ES-I3 (cell line): Measurements from ENCODE around the gene SLC1A4.
"Not testable (repeated sequence)": the region's sequence is repeated elsewhere in the genome, so short reads cannot be mapped to it uniquely, and the experiment has no call there.

Source experiments
- H3K36me3 ChIP-seq: 2 replicates; pipeline ENCODE4 v1.6.1; 2013; ENCODE audit warnings: mild to moderate bottlenecking, low read length, control low read depth, moderate library complexity; ENCODE audit not compliant: insufficient read depth
- H3K4me1 ChIP-seq: 2 replicates; pipeline ENCODE4 v1.6.1; 2013; ENCODE audit warnings: mild to moderate bottlenecking, control low read depth, low read length; ENCODE audit not compliant: insufficient read depth
- H3K9ac ChIP-seq: 2 replicates; pipeline ENCODE4 v1.6.1; 2013; ENCODE audit warnings: low read depth, mild to moderate bottlenecking, low read length, moderate library complexity
- H3K9me3 ChIP-seq: 2 replicates; pipeline ENCODE4 v1.6.1; 2013; ENCODE audit warnings: mild to moderate bottlenecking, low read length, moderate library complexity; ENCODE audit not compliant: control insufficient read depth, insufficient read depth

SLC1A4 gene

GRCh38 chr2:65032019-65032975, 43.1 kb downstream of the SLC1A4 start:
- H3K4me1 ChIP-seq = peaks cover 23% of the 10 kb centered on the region
- no peak overlapping the region for H3K9ac ChIP-seq
- H3K36me3 ChIP-seq = no peaks in the 10 kb centered on the region
- no peaks in the 10 kb centered on the region for H3K9me3 ChIP-seq

GRCh38 chr2:65033178-65033577, 44.0 kb downstream of the SLC1A4 start:
- H3K36me3 ChIP-seq = no peaks in the 10 kb centered on the region
- H3K9ac ChIP-seq = no peak overlapping the region
- no peaks in the 10 kb centered on the region for H3K9me3 ChIP-seq
- H3K4me1 ChIP-seq = peaks cover 23% of the 10 kb centered on the region

- H3K36me3 ChIP-seq, H3K9me3 ChIP-seq, H3K9ac ChIP-seq: not testable (repeated sequence)
- peaks cover 23% of the 10 kb centered on the region for H3K4me1 ChIP-seq
Observed at GRCh38 chr2:65033667-65034066, 44.5 kb downstream of the SLC1A4 start.

DNA sequence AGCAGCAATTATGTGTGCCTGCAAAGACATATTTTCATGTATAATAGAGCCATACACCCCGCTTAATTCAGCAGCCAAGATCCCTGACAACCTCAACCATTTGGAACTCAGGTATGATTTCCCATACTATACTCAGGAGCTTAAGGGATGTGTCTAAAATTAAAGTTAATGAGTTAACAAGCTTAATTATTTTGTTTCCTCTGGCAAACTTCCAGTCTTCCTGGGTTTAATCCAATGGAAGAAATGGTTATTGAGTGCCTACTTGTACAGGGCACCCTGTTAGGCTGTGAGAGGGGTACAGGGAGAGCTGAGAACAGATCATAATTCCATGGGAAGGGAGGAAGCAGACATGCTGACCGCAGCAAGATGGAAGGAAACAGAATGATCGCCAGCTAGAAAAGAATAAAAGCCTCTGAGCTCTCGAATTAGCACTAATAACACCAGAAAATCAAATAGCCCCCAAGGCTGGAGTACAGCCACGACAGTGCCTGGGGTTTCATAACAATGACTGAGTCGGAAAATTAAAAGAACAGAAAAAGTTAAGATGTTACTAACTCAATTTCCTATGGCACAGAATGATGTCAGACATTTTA, 46.2 kb downstream of the SLC1A4 start:
- Histone ChIP-seq H3K9me3 (no peaks in the 10 kb centered on the region), H3K9ac (no peak overlapping the region), H3K36me3 (no peaks in the 10 kb centered on the region), H3K4me1 (peaks cover 23% of the 10 kb centered on the region)

DNA sequence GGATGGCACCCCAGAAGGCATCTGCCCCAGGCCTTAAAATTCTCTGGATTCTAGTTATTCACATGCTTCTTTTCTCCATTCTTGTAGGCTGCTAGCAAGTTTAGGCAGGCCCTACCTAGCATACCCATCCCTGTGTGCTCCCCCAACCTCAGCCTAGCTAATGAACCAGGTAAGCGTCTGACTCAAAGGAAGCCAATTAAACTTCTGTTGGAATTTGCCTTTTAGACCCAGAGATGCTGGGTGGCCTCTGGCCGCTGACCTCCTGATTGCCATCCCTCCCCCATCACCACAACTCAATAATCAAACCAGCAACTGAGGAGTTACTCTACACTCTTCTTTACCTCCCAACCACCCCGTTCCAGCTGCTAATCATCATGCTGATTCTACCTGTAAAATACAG, 48.0 kb downstream of the SLC1A4 start:
- Histone ChIP-seq H3K36me3 (no peaks in the 10 kb centered on the region), H3K4me1 (peaks cover 6% of the 10 kb centered on the region; the same call in 1 of the 2 replicates), H3K9ac (no peak overlapping the region), H3K9me3 (no peaks in the 10 kb centered on the region)

- no peak overlapping the region for H3K9ac ChIP-seq
- H3K36me3 ChIP-seq = peaks cover 5% of the 10 kb centered on the region; the same call in 1 of the 2 replicates
- peaks cover 7% of the 10 kb centered on the region for H3K9me3 ChIP-seq
- no peaks in the 10 kb centered on the region for H3K4me1 ChIP-seq
Observed at GRCh38 chr2:65039640-65040039, 50.4 kb downstream of the SLC1A4 start.

DNA sequence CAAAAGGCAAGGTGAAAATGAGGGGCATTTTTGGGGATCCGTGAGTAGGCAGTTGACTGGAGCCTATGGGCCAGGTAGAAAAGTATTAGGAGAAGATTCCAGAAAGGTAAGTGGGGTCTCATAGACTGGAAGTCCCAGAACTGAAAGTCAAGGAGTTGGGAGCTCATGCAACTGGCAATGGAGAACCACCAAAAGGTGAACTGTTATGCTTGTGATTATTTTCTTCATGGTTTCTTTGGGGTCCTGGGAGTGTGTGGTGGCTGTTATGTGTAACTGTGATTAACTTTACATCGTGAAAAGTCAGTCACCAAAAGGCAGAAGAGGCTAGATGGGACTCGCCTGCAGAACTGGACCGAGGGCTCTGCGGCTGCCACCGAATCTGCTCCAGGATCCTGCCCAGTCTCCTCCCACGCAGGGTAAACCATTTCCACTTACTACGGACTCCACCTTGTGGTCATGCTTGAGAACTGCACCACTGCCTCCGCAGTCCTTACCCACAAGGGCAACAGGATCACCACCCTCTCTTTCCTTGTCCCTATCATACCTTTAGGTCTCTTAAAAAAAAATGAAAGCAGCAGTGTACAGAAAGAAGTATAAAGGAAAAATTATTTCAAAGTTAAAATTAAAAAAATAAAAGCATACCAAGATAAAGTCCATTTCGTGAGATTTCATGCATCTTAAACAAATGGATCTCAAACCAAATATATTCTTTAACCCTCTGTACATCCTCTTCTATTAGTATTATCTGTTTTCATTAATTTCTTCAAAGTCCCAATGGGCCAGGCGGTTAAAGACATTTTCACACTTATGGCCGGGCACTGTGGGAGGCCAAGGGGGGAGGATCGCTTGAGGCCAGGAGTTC, 51.4 kb downstream of the SLC1A4 start:
- Histone ChIP-seq H3K36me3 (peaks cover 5% of the 10 kb centered on the region; the same call in 1 of the 2 replicates), H3K9me3 (peaks cover 11% of the 10 kb centered on the region), H3K4me1 (0 out of 2 replicates have a peak, but pooled peaks cover 3% of the 10 kb centered on the region), H3K9ac (no peak overlapping the region)

DNA sequence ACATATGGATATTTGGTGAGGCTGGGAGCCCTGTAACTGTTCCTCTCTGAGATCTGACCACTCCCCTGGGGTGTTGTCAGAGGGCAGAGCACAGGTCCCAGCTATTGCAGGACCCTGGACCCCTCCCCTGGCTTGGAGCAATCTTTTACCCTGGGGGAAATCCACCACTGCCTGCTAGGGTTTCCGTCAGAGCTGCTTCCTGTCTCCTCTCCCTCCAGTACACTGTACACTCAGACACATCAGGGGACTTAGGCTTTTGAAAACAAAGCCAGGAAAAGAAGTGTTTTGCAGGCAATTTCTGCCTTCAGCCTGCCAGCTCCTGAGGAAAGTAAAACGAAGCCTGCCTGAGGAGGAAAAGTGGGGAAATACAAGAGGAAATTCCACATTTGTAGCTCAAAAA, 53.8 kb downstream of the SLC1A4 start:
- H3K9ac ChIP-seq = no peak overlapping the region
- H3K36me3 ChIP-seq = peaks cover 7% of the 10 kb centered on the region; the same call in 1 of the 2 replicates
- H3K9me3 ChIP-seq = peaks cover 11% of the 10 kb centered on the region
- peaks cover 7% of the 10 kb centered on the region; the same call in 1 of the 2 replicates for H3K4me1 ChIP-seq

DNA sequence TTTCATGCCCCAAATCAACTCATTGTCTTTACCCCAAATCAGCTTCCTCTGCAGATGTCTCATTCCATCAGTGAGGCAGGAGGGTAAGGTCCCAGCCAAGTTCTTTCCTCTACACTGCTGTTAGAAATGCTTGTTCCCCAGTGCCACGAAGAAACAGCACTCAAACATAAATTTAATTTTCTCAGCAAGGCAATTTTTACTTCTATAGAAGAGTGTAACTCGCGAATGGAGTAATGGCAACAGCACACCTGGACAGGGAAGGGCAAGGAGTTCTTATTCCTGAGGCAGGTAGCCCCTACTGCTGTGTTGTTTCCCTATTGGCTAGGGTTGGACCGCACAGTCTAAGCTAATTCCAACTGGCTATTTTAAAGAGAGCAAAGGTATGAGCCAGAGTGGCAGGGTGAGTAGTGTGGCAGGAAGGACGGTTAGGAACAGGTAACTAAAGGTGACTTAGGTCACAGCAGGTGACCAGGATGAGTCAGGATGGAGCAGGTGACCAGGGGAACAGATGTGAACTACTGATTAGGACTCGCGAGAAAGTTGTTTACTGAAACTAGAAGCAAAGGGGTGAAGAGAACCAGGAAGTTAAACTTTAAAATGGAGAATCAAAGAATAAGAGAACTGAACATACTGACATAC, 55.0 kb downstream of the SLC1A4 start:
- peaks cover 7% of the 10 kb centered on the region; the same call in 1 of the 2 replicates for H3K36me3 ChIP-seq
- peaks cover 7% of the 10 kb centered on the region; the same call in 1 of the 2 replicates for H3K4me1 ChIP-seq
- H3K9me3 ChIP-seq = peaks cover 14% of the 10 kb centered on the region
- no peak overlapping the region for H3K9ac ChIP-seq

- Histone ChIP-seq H3K9me3 (peaks cover 14% of the 10 kb centered on the region), H3K4me1 (peaks cover 7% of the 10 kb centered on the region; the same call in 1 of the 2 replicates), H3K36me3 (peaks cover 7% of the 10 kb centered on the region; the same call in 1 of the 2 replicates), H3K9ac (no peak overlapping the region)
Observed at GRCh38 chr2:65045651-65046050, 56.5 kb downstream of the SLC1A4 start.

GRCh38 chr2:65046633-65047407, 57.6 kb downstream of the SLC1A4 start:
- Histone ChIP-seq H3K4me1 (peaks cover 7% of the 10 kb centered on the region; the same call in 1 of the 2 replicates), H3K9ac (no peak overlapping the region), H3K36me3 (peaks cover 7% of the 10 kb centered on the region; the same call in 1 of the 2 replicates), H3K9me3 (peaks cover 14% of the 10 kb centered on the region)

DNA sequence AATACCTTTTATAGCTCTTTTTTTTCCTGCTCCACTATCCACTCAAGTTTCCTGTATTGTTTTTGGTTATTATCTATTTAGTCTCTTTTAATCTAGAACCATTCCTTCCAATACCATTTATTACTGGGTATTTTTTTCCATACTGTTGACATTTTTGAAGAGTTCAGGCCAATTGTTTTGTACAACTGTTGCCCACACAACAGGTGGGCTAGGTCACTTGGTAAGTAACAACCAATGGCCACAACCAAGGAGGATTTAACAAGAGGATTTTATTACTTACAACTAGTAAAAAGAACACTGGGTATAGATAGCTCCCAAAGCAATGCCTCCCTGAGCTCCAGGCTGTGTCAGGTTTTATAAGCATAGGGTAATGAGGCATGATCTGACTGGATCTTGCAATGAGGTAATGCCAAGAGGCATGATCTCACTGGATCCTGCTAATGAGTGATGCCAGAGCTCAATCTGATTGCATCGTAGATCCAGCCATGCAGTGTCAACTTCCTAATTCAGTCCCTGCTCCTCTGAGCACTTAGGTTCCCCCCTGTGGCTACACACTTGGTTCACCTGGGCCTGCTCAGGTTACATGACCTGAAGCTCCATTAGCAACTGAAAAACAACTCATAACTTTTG, 59.9 kb downstream of the SLC1A4 start:
- Histone ChIP-seq H3K9ac (no peak overlapping the region), H3K36me3 (peaks cover 2% of the 10 kb centered on the region; the same call in 1 of the 2 replicates), H3K4me1 (peaks cover 7% of the 10 kb centered on the region; the same call in 1 of the 2 replicates), H3K9me3 (peaks cover 12% of the 10 kb centered on the region)
